Loucy (cell line): Measurements from ENCODE around the gene COP1.

Experiments
- CTCF ChIP-seq: fragments of 200-600 bp; sonication (generic); conservative IDR thresholded peaks from 2 replicates; pipeline ENCODE4 v1.5.1; 2014; ENCODE audit warnings: mild to moderate bottlenecking, antibody characterized with exemption, low read length
- EZH2phosphoT487 ChIP-seq: fragments of 200-600 bp; IDR thresholded peaks from 2 replicates; pipeline ENCODE4 v1.6.1; 2018; ENCODE audit warnings: antibody characterized with exemption, mild to moderate bottlenecking, moderate library complexity, borderline replicate concordance

- TF ChIP-seq CTCF = no peak
- no peak for TF ChIP-seq EZH2phosphoT487
These were observed 226.0 kb downstream of the COP1 start for GRCh38 chr1:175981128-175981527.
